Measurements from ENCODE around the gene MLLT11. TPM values are rescaled to one million over a fixed set of nuclear protein-coding genes. Genes with fewer than 3 reads are reported as not detected.
A peak's percentile ranks its signal among the peaks of the same experiment; 100 is the strongest.

Gene MLLT11
- total and polyA plus RNA-seq, 2 of the 4 experiments (the other 2 are of a cell fraction): 3.6 to 17.5 TPM

- peaks cover 7% of the 10 kb centered on the region; the same call in 1 of the 2 replicates for H3K9me1 ChIP-seq (ENCODE audit: insufficient read depth, low read length)
- 0 out of 2 replicates have a peak overlapping the region, but pooled peaks have one; percentile 60 for H3K23ac ChIP-seq (ENCODE audit: low read depth, low read length)
- no peak overlapping the region for H2BK20ac ChIP-seq (ENCODE audit: low read depth, low read length)
- H3K4ac ChIP-seq (ENCODE audit: low read depth, low read length): no peak overlapping the region
- H3K18ac ChIP-seq (ENCODE audit: low read depth, low read length): no peak overlapping the region
- H3K56ac ChIP-seq (ENCODE audit: extremely low read depth, insufficient read depth, low read length): no peak overlapping the region
- in situ Hi-C loops (cut with MboI; ENCODE audit: low sequenced_read_pairs) (no loop called here), intact Hi-C loops (cut with micrococcal nuclease) (no loop called here), dilution Hi-C loops (cut with HindIII; ENCODE audit: low sequenced_read_pairs, unreplicated experiment) (no loop called here)
- no peak overlapping the region for H3K9ac ChIP-seq (ENCODE audit: low read depth, low read length)
- no peak overlapping the region for H2AK5ac ChIP-seq (ENCODE audit: low read depth, low read length)
- DNase-seq (no peak), ATAC-seq (ENCODE audit: low read depth) (no peak)
- no peaks in the 10 kb centered on the region for H3K9me3 ChIP-seq (ENCODE audit: control insufficient read depth, insufficient read depth, low read length)
- no peak overlapping the region for H2AFZ ChIP-seq (replicated peaks; ENCODE audit: low read length, poor library complexity)
- no peak overlapping the region for H2BK15ac ChIP-seq (ENCODE audit: low read depth, low read length)
- no peak overlapping the region for H4K8ac ChIP-seq (ENCODE audit: low read depth in 2 of 2, low read length in 2 of 2)
- no peak overlapping the region for H4K91ac ChIP-seq (ENCODE audit: insufficient read depth, low read depth, low read length)
- peaks cover 28% of the 10 kb centered on the region for H3K36me3 ChIP-seq (ENCODE audit: control insufficient read depth, insufficient read depth, low read length)
- POLR2A ChIA-PET (ENCODE audit: unreplicated experiment): interaction anchor here (1.1 kb wide), 1 partner anchor 10 kb away, joined by 3 read pairs; the partner anchor contains the start of gene CDC42SE1
- TF ChIP-seq USF2 (IDR thresholded peaks at IDR 0.05; ENCODE audit: low read depth, low read length): no peak
- no peak for TF ChIP-seq MAFK (IDR thresholded peaks at IDR 0.05; ENCODE audit: low read depth, low read length)
- no peak for TF ChIP-seq BHLHE40 (IDR thresholded peaks at IDR 0.05; ENCODE audit: low read depth, low read length)
- TF ChIP-seq FOS (IDR thresholded peaks at IDR 0.05; ENCODE audit: low read depth, low read length): no peak
- TF ChIP-seq RAD21 (IDR thresholded peaks at IDR 0.05; ENCODE audit: low read length): no peak
- TF ChIP-seq ELK1 (IDR thresholded peaks at IDR 0.05; ENCODE audit: borderline replicate concordance, low read depth, low read length): no peak
- TF ChIP-seq, protein P1, sequence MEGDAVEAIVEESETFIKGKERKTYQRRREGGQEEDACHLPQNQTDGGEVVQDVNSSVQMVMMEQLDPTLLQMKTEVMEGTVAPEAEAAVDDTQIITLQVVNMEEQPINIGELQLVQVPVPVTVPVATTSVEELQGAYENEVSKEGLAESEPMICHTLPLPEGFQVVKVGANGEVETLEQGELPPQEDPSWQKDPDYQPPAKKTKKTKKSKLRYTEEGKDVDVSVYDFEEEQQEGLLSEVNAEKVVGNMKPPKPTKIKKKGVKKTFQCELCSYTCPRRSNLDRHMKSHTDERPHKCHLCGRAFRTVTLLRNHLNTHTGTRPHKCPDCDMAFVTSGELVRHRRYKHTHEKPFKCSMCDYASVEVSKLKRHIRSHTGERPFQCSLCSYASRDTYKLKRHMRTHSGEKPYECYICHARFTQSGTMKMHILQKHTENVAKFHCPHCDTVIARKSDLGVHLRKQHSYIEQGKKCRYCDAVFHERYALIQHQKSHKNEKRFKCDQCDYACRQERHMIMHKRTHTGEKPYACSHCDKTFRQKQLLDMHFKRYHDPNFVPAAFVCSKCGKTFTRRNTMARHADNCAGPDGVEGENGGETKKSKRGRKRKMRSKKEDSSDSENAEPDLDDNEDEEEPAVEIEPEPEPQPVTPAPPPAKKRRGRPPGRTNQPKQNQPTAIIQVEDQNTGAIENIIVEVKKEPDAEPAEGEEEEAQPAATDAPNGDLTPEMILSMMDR (conservative IDR thresholded peaks at IDR 0.05; ENCODE audit: low read depth, low read length): no peak
- TF ChIP-seq NFE2L2 (IDR thresholded peaks at IDR 0.05; ENCODE audit: low read depth, low read length): no peak
- TF ChIP-seq MAZ (IDR thresholded peaks at IDR 0.05; ENCODE audit: borderline replicate concordance, low read depth, low read length): no peak
- TF ChIP-seq MXI1 (IDR thresholded peaks at IDR 0.05; ENCODE audit: borderline replicate concordance, low read depth, low read length): no peak
- no peak for TF ChIP-seq RCOR1 (IDR thresholded peaks at IDR 0.05; ENCODE audit: insufficient replicate concordance, low read length)
- TF ChIP-seq CEBPB (IDR thresholded peaks at IDR 0.05; ENCODE audit: low read depth, low read length): no peak
- TF ChIP-seq RFX5 (IDR thresholded peaks at IDR 0.05; ENCODE audit: low read depth, low read length): no peak
- no peak; the same call in 1 of the 2 replicates for TF ChIP-seq POLR2A (IDR thresholded peaks at IDR 0.05; ENCODE audit: low read depth, low read length)
- TF ChIP-seq SMC3 (IDR thresholded peaks at IDR 0.05; ENCODE audit: low read depth, low read length): no peak
- 98% methylated on average over 4 of the region's 5 CpGs; no CpG with 5 or more reads in 1 of the 2 experiments for WGBS, 2 experiments (ENCODE audit: extremely low coverage in 2 of 2, insufficient read length in 1 of 2)
- no peak overlapping the region for H2BK5ac ChIP-seq (ENCODE audit: low read depth, low read length, poor library complexity, severe bottlenecking)
- CTCF ChIA-PET: interaction anchor here (0.6 kb wide), 1 partner anchor 106 kb away, joined by 8 read pairs; no protein-coding TSS in a partner anchor
- peaks cover 8% of the 10 kb centered on the region for H3K4me1 ChIP-seq (ENCODE audit: control insufficient read depth, insufficient read depth, low read length)
- H3K4me2 ChIP-seq (ENCODE audit: low read depth, low read length): no peak overlapping the region
- BruUV-seq (replicated peaks): no TSS peak
- no peak overlapping the region for H2AK9ac ChIP-seq (replicated peaks; ENCODE audit: low read depth, low read length, poor library complexity)
- no peaks in the 10 kb centered on the region for H3K27me3 ChIP-seq (ENCODE audit: control insufficient read depth, insufficient read depth, low read length)
- H4K5ac ChIP-seq (ENCODE audit: low read depth, low read length): no peak overlapping the region
- peaks cover 11 to 56% of the 10 kb centered on the region in 2 experiments; a peak in 3 of 4 replicates for H3K79me1 ChIP-seq (ENCODE audit: low read depth in 1 of 2, low read length in 2 of 2)
- H3K4me3 ChIP-seq (ENCODE audit: insufficient read depth, low read depth, low read length): no peak overlapping the region
- H3K14ac ChIP-seq (replicated peaks; ENCODE audit: low read depth, low read length): no peak overlapping the region
- H2BK120ac ChIP-seq (ENCODE audit: low read depth, low read length): no peak overlapping the region
- H3K27ac ChIP-seq (ENCODE audit: insufficient read depth, low read length): no peak overlapping the region
- peaks cover 11% of the 10 kb centered on the region; the same call in 1 of the 2 replicates for H4K20me1 ChIP-seq (ENCODE audit: insufficient read depth, low read length)
Measured at GRCh38 chr1:151049458-151049857, 10.7 kb upstream of the MLLT11 start.

All from IMR-90 (cell line).